ENCODE measurements around the gene PRKCB.
A peak's percentile ranks its signal among the peaks of the same experiment; 100 is the strongest.

PRKCB gene

GRCh38 chr16:23835390-23836077 lies at the start of gene PRKCB:
TSS of gene PRKCB (plus strand) at chr16:23835983.
- DNase-seq, result no peak

- no peak for DNase-seq
Observed at GRCh38 chr16:23786964-23787561, 48.7 kb upstream of the PRKCB start.

- DNase-seq, result no peak
Observed at GRCh38 chr16:23788685-23789084, 47.1 kb upstream of the PRKCB start.

GRCh38 chr16:23795378-23795777 lies 40.4 kb upstream of the PRKCB start:
- no peak for DNase-seq

- DNase-seq, result no peak
Observed at GRCh38 chr16:23796941-23797340, 38.8 kb upstream of the PRKCB start.

GRCh38 chr16:23801378-23801777 lies 34.4 kb upstream of the PRKCB start:
- peak; percentile 54 for DNase-seq

- no peak for DNase-seq
Observed at GRCh38 chr16:23802776-23803175, 33.0 kb upstream of the PRKCB start.

- peak; percentile 40 for DNase-seq
Observed at GRCh38 chr16:23803591-23804123, 32.1 kb upstream of the PRKCB start.

- no peak for DNase-seq
Observed at GRCh38 chr16:23807028-23807427, 28.8 kb upstream of the PRKCB start.

- no peak for DNase-seq
Observed at GRCh38 chr16:23821467-23821866, 14.3 kb upstream of the PRKCB start.

GRCh38 chr16:23821875-23822688 lies 13.7 kb upstream of the PRKCB start:
- no peak for DNase-seq

- no peak for DNase-seq
Observed at GRCh38 chr16:23823475-23824384, 12.1 kb upstream of the PRKCB start.

- no peak for DNase-seq
Observed at GRCh38 chr16:23824909-23825308, 10.9 kb upstream of the PRKCB start.

GRCh38 chr16:23826528-23827045 lies 9.2 kb upstream of the PRKCB start:
- no peak for DNase-seq

GRCh38 chr16:23827057-23827456 lies 8.7 kb upstream of the PRKCB start:
- no peak for DNase-seq

- no peak for DNase-seq
Observed at GRCh38 chr16:23829454-23829853, 6.3 kb upstream of the PRKCB start.

GRCh38 chr16:23830276-23830675 lies 5.5 kb upstream of the PRKCB start:
- no peak for DNase-seq

GRCh38 chr16:23832882-23833281 lies 2.9 kb upstream of the PRKCB start:
- no peak for DNase-seq

- DNase-seq, result no peak
Observed at GRCh38 chr16:23833504-23833903, 2.3 kb upstream of the PRKCB start.

GRCh38 chr16:23833960-23834685 lies 1.7 kb upstream of the PRKCB start:
- DNase-seq, result no peak

GRCh38 chr16:23836078-23836403 lies 258 bp downstream of the PRKCB start:
- DNase-seq, result no peak
